Bronchial epithelial cell (primary cell): ENCODE results near the gene TBR1. TPM values are rescaled to one million over a fixed set of nuclear protein-coding genes. Genes with fewer than 3 reads are reported as not detected.

ENCODE experiments used
- DNase-seq: peaks from one replicate; pipeline ENCODE4 v3.0.0-alpha.2; 2010; ENCODE audit warnings: low read depth
- FAIRE-seq: peaks from 2 replicates; lab custom pipeline; 2011; peaks lifted over from hg19 to GRCh38; lab: Jason Lieb, UNC
- H3K27me3 ChIP-seq: 2 replicates; pipeline ENCODE4 v1.5.1; 2011; ENCODE audit warnings: low read length; ENCODE audit not compliant: control insufficient read depth, insufficient read depth
- H3K36me3 ChIP-seq: 2 replicates; pipeline ENCODE4 v1.5.1; 2011; ENCODE audit warnings: low read length; ENCODE audit not compliant: control insufficient read depth, insufficient read depth
- H3K4me3 ChIP-seq: 2 replicates; pipeline ENCODE4 v1.5.1; 2011; ENCODE audit warnings: mild to moderate bottlenecking, low read depth, low read length, control low read depth
- total RNA-seq: library from RNA; depleted of rRNA; stranded (reverse); fragments of >200 nt; gene quantifications from 2 replicates; pipeline ENCODE4 v1.2.1, GENCODE V29; 2014
- TF ChIP-seq, protein P1 (sequence below): IDR thresholded peaks from 2 replicates; pipeline ENCODE4 v1.5.1; 2011; ENCODE audit warnings: mild to moderate bottlenecking, moderate library complexity, low read length, control low read depth, inconsistent platforms; ENCODE audit not compliant: insufficient read depth, severe bottlenecking

Gene TBR1
- total RNA-seq, 1 donor from 2014 or later: under 0.01 TPM

DNA sequence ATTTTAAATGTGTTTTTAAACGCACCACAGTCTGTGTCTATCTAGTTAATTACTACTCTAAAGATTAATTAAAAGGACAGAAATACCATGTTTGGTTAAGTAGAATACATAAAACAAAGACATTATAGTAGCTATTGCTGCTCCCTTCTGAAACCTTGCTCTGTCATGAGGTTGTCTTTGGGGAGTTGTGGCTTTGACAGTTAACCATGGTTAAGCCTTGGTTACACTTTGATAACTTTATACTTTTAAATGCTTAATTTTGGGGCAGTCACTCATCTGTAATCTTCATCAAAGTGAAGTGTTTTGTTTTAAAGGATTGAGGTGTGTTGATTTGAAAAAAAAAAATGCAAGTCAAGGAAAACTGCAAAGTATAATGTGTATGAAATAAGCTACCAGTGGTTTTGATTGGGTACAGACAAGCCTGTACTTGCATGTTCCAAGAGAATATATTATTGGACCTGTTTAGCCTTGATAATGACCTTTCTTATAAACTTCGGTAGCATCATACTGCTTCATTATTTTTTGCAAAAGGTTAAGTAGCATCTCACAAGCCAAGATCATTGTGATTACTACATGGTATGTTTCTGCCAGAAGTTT, 29.8 kb upstream of the TBR1 start:
- Histone ChIP-seq H3K4me3 (no peak overlapping the region), H3K27me3 (no peaks in the 10 kb centered on the region), H3K36me3 (no peaks in the 10 kb centered on the region)
- TF ChIP-seq, protein P1, sequence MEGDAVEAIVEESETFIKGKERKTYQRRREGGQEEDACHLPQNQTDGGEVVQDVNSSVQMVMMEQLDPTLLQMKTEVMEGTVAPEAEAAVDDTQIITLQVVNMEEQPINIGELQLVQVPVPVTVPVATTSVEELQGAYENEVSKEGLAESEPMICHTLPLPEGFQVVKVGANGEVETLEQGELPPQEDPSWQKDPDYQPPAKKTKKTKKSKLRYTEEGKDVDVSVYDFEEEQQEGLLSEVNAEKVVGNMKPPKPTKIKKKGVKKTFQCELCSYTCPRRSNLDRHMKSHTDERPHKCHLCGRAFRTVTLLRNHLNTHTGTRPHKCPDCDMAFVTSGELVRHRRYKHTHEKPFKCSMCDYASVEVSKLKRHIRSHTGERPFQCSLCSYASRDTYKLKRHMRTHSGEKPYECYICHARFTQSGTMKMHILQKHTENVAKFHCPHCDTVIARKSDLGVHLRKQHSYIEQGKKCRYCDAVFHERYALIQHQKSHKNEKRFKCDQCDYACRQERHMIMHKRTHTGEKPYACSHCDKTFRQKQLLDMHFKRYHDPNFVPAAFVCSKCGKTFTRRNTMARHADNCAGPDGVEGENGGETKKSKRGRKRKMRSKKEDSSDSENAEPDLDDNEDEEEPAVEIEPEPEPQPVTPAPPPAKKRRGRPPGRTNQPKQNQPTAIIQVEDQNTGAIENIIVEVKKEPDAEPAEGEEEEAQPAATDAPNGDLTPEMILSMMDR: no peak
- FAIRE-seq: no peak
- DNase-seq: peak; percentile 8

DNA sequence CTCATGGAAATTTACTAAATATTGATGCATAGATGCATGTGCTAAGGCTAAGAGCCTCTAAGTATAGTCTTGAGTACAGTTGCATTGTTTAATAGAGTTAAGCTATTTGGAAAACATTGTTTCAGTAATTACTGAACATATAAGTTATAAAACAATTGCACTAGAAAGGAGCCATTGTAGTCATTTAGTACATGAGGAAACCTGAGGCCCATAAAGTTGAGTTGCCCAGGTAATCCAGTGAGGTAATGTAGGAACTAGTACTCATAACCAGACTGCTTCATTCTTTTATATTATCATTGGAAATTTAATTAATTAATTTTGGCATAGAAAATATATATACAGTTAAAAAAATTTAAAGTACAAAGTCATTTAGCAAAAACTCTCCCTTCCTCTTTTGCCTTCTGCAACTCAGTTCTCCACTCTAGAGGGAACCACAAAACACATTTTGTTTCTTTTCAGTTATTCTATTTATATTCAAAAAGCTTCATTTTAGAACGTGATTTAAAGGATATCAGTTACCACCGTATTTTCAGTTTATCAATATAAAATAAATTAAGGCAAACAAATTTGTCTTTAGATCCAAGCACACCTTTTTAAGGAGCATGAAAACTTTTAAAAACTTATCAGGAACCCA, 27.8 kb upstream of the TBR1 start:
- Histone ChIP-seq H3K27me3 (no peaks in the 10 kb centered on the region), H3K36me3 (no peaks in the 10 kb centered on the region), H3K4me3 (no peak overlapping the region)
- FAIRE-seq (no peak), DNase-seq (no peak)
- TF ChIP-seq, protein P1: no peak

DNA sequence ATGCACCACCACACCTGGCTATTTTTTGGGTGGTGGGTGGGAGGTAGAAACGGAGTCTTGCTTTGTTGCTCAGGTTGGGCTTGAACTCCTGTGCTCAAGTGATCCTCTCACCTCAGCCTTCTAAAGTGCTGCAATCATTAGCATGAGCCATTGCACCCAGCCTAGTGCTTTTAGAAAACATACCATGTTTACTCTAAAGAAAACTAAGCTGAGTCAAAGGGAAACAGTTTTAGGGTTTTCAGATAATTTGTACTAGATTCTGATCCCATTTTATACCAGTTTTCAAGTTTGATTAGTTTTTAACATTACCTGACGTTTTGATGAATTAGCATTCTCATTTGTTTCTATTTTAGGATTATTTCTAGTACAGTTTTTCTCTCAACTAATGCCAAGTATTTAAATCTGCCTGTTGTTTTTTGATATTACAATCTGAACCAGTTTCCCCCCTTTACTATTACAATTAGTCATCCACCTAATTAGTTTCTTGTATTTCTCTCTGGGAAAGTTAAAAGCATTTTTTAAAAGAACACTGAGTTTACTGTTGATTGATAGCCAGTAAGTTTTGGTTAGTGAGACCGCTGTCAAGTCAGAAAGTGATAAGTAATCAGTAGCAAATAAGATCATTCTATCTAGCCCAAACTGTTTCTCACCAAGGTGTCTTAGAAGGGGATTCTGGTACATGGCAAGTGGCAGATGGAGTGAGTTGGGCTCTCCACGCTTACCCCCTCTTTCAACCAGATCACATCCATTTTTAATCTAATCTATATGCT, 24.2 kb upstream of the TBR1 start:
- FAIRE-seq (no peak), DNase-seq (no peak)
- Histone ChIP-seq H3K27me3 (no peaks in the 10 kb centered on the region), H3K36me3 (peaks cover 2% of the 10 kb centered on the region), H3K4me3 (no peak overlapping the region)
- TF ChIP-seq, protein P1: no peak

DNA sequence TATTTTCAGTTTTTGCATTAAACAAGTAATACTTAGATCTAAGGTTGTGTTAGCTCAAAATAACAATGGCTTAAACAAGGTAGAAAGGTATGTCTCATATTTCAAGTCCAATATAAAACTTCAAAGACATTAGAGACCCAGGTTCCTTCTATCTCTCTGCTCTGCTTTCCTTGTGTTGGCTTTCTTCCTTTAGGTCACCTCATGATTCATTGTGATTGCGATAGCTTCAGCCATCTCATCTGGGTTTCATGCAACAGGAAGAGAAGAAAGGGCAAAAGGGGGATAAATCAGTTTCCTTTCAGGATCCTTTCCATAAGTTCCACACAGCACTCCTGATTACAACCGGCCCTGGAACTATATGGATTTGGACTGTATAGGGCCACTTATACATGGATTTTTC, 16.0 kb upstream of the TBR1 start:
- Histone ChIP-seq H3K4me3 (no peak overlapping the region), H3K36me3 (peaks cover 5% of the 10 kb centered on the region), H3K27me3 (no peaks in the 10 kb centered on the region)
- no peak for FAIRE-seq
- TF ChIP-seq, protein P1: no peak
- peak; percentile 52 for DNase-seq

DNA sequence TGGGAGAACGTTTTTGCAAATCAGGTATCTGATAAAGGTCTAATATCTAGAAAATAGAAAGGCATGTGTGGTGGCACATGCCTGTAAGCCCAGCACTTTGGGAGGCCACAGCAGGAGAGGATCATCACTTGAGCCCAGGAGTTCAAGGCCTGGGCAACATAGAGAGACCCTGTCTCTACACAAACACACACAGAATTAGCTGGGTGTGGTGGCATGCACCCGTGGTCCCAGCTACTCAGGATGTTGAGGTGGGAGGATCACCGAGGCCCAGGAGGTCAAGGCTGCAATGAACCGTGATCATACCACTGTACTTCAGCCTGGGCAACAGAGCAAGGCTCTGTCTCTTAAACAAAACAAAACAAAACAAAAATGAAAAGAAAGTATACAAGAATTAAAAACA, 13.8 kb upstream of the TBR1 start:
- no peak for DNase-seq
- peaks cover 3% of the 10 kb centered on the region for H3K36me3 ChIP-seq
- no peaks in the 10 kb centered on the region for H3K27me3 ChIP-seq
- H3K4me3 ChIP-seq: no peak overlapping the region
- TF ChIP-seq, protein P1: no peak
- no peak for FAIRE-seq
